Liver (tissue), 9 donors: ENCODE measurements around the gene CRYZ. TPM values are rescaled to one million over a fixed set of nuclear protein-coding genes. Genes with fewer than 3 reads are reported as not detected.
"Not testable (repeated sequence)": the region's sequence is repeated elsewhere in the genome, so short reads cannot be mapped to it uniquely, and the experiment has no call there.

ENCODE experiments used
- DNase-seq: peaks from one replicate; pipeline ENCODE4 v3.0.0-alpha.2; 2017; ENCODE audit warnings: low spot score
- H3K27ac ChIP-seq, 2 donors: one replicate each; pipeline ENCODE4 v1.7.0; 2013; ENCODE audit warnings: inconsistent platforms in 2 of 2, low read length in 2 of 2, control low read depth in 1 of 2, low read depth in 1 of 2, mild to moderate bottlenecking in 1 of 2
- H3K27me3 ChIP-seq, 4 donors: one replicate each; pipeline versions ENCODE4 v1.6.1 to v1.7.0; 2013; ENCODE audit warnings: low read length in 3 of 4, inconsistent platforms in 1 of 4, mild to moderate bottlenecking in 1 of 4, moderate library complexity in 1 of 4; ENCODE audit not compliant: control insufficient read depth in 4 of 4, insufficient read depth in 4 of 4
- H3K36me3 ChIP-seq, 4 donors: one replicate each; pipeline versions ENCODE4 v1.6.1 to v1.7.0; 2013; ENCODE audit warnings: low read length in 3 of 4, mild to moderate bottlenecking in 3 of 4, low read depth in 1 of 4, moderate library complexity in 1 of 4; ENCODE audit not compliant: control insufficient read depth in 4 of 4, insufficient read depth in 3 of 4
- H3K4me1 ChIP-seq, 4 donors: one replicate each; pipeline versions ENCODE4 v1.6.1 to v1.7.0; 2013; ENCODE audit warnings: low read length in 3 of 4, mild to moderate bottlenecking in 3 of 4, moderate library complexity in 1 of 4; ENCODE audit not compliant: control insufficient read depth in 4 of 4, insufficient read depth in 4 of 4
- H3K4me3 ChIP-seq, 3 donors: one replicate each; pipeline versions ENCODE4 v1.6.1 to v1.7.0; 2013; ENCODE audit warnings: low read length in 3 of 3, control low read depth in 1 of 3, low read depth in 1 of 3, mild to moderate bottlenecking in 1 of 3
- H3K9ac ChIP-seq, 2 donors: one replicate each; pipeline ENCODE4 v1.7.0; 2013; ENCODE audit warnings: low read length in 2 of 2, mild to moderate bottlenecking in 2 of 2, moderate library complexity in 2 of 2, control low read depth in 1 of 2, low read depth in 1 of 2
- H3K9me3 ChIP-seq, 4 donors: one replicate each; pipeline versions ENCODE4 v1.6.1 to v1.7.0; 2013; ENCODE audit warnings: low read length in 3 of 4; ENCODE audit not compliant: control insufficient read depth in 4 of 4
- ATF3 ChIP-seq: IDR thresholded peaks from 2 replicates; pipeline ENCODE4 v1.6.1; 2016; ENCODE audit warnings: antibody characterized with exemption
- CTCF ChIP-seq: fragments of 150-350 bp; IDR thresholded peaks from 2 replicates; pipeline ENCODE4 v1.5.1; 2017; ENCODE audit warnings: improper control_type of control experiment, low read depth, low read length; ENCODE audit not compliant: missing input control
- FOXA2 ChIP-seq: IDR thresholded peaks from 2 replicates; pipeline ENCODE4 v1.6.1; 2016; ENCODE audit warnings: antibody characterized with exemption
- GABPA ChIP-seq, 2 donors: IDR thresholded peaks in 1 of 2; conservative IDR thresholded peaks in 1 of 2; 2 replicates each; pipeline ENCODE4 v1.6.1; 2016; ENCODE audit warnings: antibody characterized with exemption in 2 of 2, mild to moderate bottlenecking in 1 of 2, moderate library complexity in 1 of 2
- HNF4A ChIP-seq, 2 donors: conservative IDR thresholded peaks; 2 replicates each; pipeline ENCODE4 v1.6.1; 2016; ENCODE audit warnings: antibody characterized with exemption in 2 of 2, mild to moderate bottlenecking in 2 of 2
- HNF4G ChIP-seq: IDR thresholded peaks from 2 replicates; pipeline ENCODE4 v1.6.1; 2016; ENCODE audit warnings: antibody characterized with exemption
- JUND ChIP-seq, 2 donors: IDR thresholded peaks; 2 replicates each; pipeline ENCODE4 v1.6.1; 2016; ENCODE audit warnings: antibody characterized with exemption in 2 of 2
- MAX ChIP-seq: IDR thresholded peaks from 2 replicates; pipeline ENCODE4 v1.6.1; 2016; ENCODE audit warnings: antibody characterized with exemption
- NR2F2 ChIP-seq: IDR thresholded peaks from 2 replicates; pipeline ENCODE4 v1.6.1; 2016; ENCODE audit warnings: antibody characterized with exemption
- RAD21 ChIP-seq, 2 donors: IDR thresholded peaks; 2 replicates each; pipeline ENCODE4 v1.6.1; 2016; ENCODE audit warnings: antibody characterized with exemption in 2 of 2, mild to moderate bottlenecking in 2 of 2
- REST ChIP-seq: IDR thresholded peaks from 2 replicates; pipeline ENCODE4 v1.6.1; 2016; ENCODE audit warnings: antibody characterized with exemption, mild to moderate bottlenecking
- RXRA ChIP-seq, 2 donors: IDR thresholded peaks; 2 replicates each; pipeline ENCODE4 v1.6.1; 2017 to 2018; ENCODE audit warnings: antibody characterized with exemption in 2 of 2, mild to moderate bottlenecking in 1 of 2
- SP1 ChIP-seq: IDR thresholded peaks from 2 replicates; pipeline ENCODE4 v1.6.1; 2018; ENCODE audit warnings: antibody characterized with exemption, mild to moderate bottlenecking
- TAF1 ChIP-seq: conservative IDR thresholded peaks from 2 replicates; pipeline ENCODE4 v1.6.1; 2016; ENCODE audit warnings: antibody characterized with exemption, mild to moderate bottlenecking
- YY1 ChIP-seq: IDR thresholded peaks from 2 replicates; pipeline ENCODE4 v1.6.1; 2016; ENCODE audit warnings: antibody characterized with exemption, mild to moderate bottlenecking
- WGBS: extraction: QIAGEN DNeasy Blood & Tissue Kit; methylation state at CpG from one replicate; pipeline ENCODE4 v1.1.7; 2013; 5-methylcytosine and 5-hydroxymethylcytosine counted together
- polyA plus RNA-seq, 2 donors: library from polyadenylated mRNA; stranded (reverse) in 1 of 2; unstranded in 1 of 2; fragments of 200-250 nt in 1 of 2; fragments of >200 nt in 1 of 2; fragmentation: Nextera tagmentation in 1 of 2; extraction: Ambion mirVana in 1 of 2; gene quantifications; one replicate each; pipeline versions ENCODE4 v1.2.1 to v1.2.3, GENCODE V29; 2013 to 2015
- total RNA-seq, 2 donors: library from RNA; depleted of rRNA; stranded (reverse); fragments of >200 nt; gene quantifications; one replicate each; pipeline ENCODE4 v1.2.3, GENCODE V29; 2014
- donor health status: healthy.
- donor health status: healthy.
- donor health status: healthy.
- donor health status: healthy.
- donor health status: healthy.

CRYZ gene
- total and polyA plus RNA-seq, 4 donors, result 104 to 183 (median 131) TPM

- 23% methylated on average over 11 of the region's 11 CpGs for WGBS
- no peaks in the 10 kb centered on the region for H3K27me3 ChIP-seq
- peak overlapping the region; percentile 92 to 93 for H3K27ac ChIP-seq
- H3K36me3 ChIP-seq, result peaks cover 1 to 12% (median 10%) of the 10 kb centered on the region in 4 donors
- TF ChIP-seq MAX (no peak), RAD21 (IDR thresholded peaks at IDR 0.05) (peak; percentile 84 to 86), CTCF (peak; percentile 74), HNF4A (conservative IDR thresholded peaks at IDR 0.05) (peak in 1 of 2 donors; percentile 5), JUND (IDR thresholded peaks at IDR 0.05) (peak in 1 of 2 donors; percentile 2)
- DNase-seq, result no peak
- H3K4me1 ChIP-seq, result peaks cover 4 to 38% (median 30%) of the 10 kb centered on the region in 4 donors
- H3K4me3 ChIP-seq, result peak overlapping the region; percentile 71 to 99 (median 85)
- H3K9ac ChIP-seq, result peak overlapping the region; percentile 57 to 83
- no peaks in the 10 kb centered on the region for H3K9me3 ChIP-seq
These were observed 994 bp upstream of the CRYZ start for GRCh38 chr1:74733604-74734484.

GRCh38 chr1:74732071-74732946 is 541 bp downstream of the CRYZ start:
- not testable (repeated sequence) for H3K27me3 ChIP-seq, H3K36me3 ChIP-seq, H3K9me3 ChIP-seq
- peak overlapping the region; percentile 92 to 93 for H3K27ac ChIP-seq
- peak; percentile 36 for DNase-seq
- peak overlapping the region; percentile 91 to 95 for H3K9ac ChIP-seq
- H3K4me1 ChIP-seq, result peaks cover 5 to 44% (median 30%) of the 10 kb centered on the region in 4 donors
- 5% methylated on average over 17 of the region's 17 CpGs for WGBS
- H3K4me3 ChIP-seq, result peak overlapping the region; percentile 71 to 99 (median 85)

GRCh38 chr1:74731399-74732052 is 1.3 kb downstream of the CRYZ start:
- H3K4me1 ChIP-seq, result peaks cover 5 to 46% (median 30%) of the 10 kb centered on the region in 4 donors
- no peaks in the 10 kb centered on the region for H3K9me3 ChIP-seq
- H3K27ac ChIP-seq, result peak overlapping the region; percentile 92 to 93
- H3K27me3 ChIP-seq, result no peaks in the 10 kb centered on the region
- peak; percentile 43 for DNase-seq
- 23% methylated on average over 11 of the region's 11 CpGs for WGBS
- peak overlapping the region; percentile 75 to 85 for H3K9ac ChIP-seq
- peak overlapping the region; percentile 37 to 71 (median 69) for H3K4me3 ChIP-seq
- peaks cover 0 to 1% (median 0%) of the 10 kb centered on the region in 4 donors for H3K36me3 ChIP-seq
- TF ChIP-seq JUND (IDR thresholded peaks at IDR 0.05), result peak; percentile 90 to 91
- TF ChIP-seq HNF4A (conservative IDR thresholded peaks at IDR 0.05), result peak; percentile 71 to 79
- no peak for TF ChIP-seq FOXA2
- TF ChIP-seq CTCF, result no peak
- peak; percentile 66 to 70 for TF ChIP-seq RXRA (IDR thresholded peaks at IDR 0.05)
- TF ChIP-seq HNF4G, result no peak
- TF ChIP-seq SP1, result peak; percentile 94
- no peak for TF ChIP-seq NR2F2
- TF ChIP-seq GABPA (IDR thresholded peaks at IDR 0.05 in 1 of 2, conservative IDR thresholded peaks at IDR 0.05 in 1 of 2), result no peak
- TF ChIP-seq REST, result peak; percentile 93
- TF ChIP-seq YY1, result peak; percentile 76
- peak; percentile 72 for TF ChIP-seq ATF3
- TF ChIP-seq TAF1, result peak; percentile 94
- TF ChIP-seq RAD21 (IDR thresholded peaks at IDR 0.05), result no peak
